ENCODE results near the gene FIGN. TPM values are rescaled to one million over a fixed set of nuclear protein-coding genes. Genes with fewer than 3 reads are reported as not detected.
A peak's percentile ranks its signal among the peaks of the same experiment; 100 is the strongest.

FIGN gene
- total and polyA plus RNA-seq, 2 donors from 2014 or later: 1.1 to 8.0 TPM

DNA sequence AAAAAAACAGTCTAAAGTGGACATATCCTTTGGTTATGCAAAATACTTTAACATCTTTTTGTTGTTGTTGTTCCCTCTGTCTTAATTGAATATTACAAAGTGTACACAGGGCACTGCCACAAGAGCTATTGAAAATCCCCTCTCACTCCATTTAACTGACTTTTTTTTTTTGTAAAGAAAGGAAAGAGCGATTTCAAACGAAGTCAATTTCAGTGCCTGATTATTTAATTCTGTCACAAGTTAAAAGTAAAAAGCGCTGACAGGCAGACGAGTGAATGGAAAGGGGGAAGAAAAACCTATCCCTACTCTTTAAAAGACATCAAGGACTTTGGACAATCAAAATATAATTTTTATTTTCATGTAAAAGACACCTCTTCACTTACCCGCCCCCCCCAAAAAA lies 1.9 kb downstream of the FIGN start:
- Histone ChIP-seq H3K4me1 (ENCODE audit: control insufficient read depth in 2 of 3, insufficient read depth in 2 of 3, low read depth in 1 of 3, low read length in 3 of 3) (peaks cover 0 to 3% (median 0%) of the 10 kb centered on the region in 3 donors), H3K9me3 (ENCODE audit: control insufficient read depth in 2 of 3, insufficient read depth in 1 of 3, low read length in 3 of 3) (no peaks in the 10 kb centered on the region), H3K4me3 (ENCODE audit: low read length in 3 of 3) (peak overlapping the region; percentile 59 to 94 (median 67)), H3K36me3 (ENCODE audit: control insufficient read depth in 2 of 3, insufficient read depth in 3 of 3, low read length in 3 of 3) (no peaks in the 10 kb centered on the region), H3K9ac (ENCODE audit: low read length in 3 of 3) (peak overlapping the region in 1 of 3 donors; percentile 41), H3K27me3 (ENCODE audit: control insufficient read depth, insufficient read depth, low read length) (no peaks in the 10 kb centered on the region), H3K27ac (ENCODE audit: low read depth in 2 of 2, low read length in 2 of 2) (peak overlapping the region; percentile 16 to 62)
- TF ChIP-seq, protein P1, sequence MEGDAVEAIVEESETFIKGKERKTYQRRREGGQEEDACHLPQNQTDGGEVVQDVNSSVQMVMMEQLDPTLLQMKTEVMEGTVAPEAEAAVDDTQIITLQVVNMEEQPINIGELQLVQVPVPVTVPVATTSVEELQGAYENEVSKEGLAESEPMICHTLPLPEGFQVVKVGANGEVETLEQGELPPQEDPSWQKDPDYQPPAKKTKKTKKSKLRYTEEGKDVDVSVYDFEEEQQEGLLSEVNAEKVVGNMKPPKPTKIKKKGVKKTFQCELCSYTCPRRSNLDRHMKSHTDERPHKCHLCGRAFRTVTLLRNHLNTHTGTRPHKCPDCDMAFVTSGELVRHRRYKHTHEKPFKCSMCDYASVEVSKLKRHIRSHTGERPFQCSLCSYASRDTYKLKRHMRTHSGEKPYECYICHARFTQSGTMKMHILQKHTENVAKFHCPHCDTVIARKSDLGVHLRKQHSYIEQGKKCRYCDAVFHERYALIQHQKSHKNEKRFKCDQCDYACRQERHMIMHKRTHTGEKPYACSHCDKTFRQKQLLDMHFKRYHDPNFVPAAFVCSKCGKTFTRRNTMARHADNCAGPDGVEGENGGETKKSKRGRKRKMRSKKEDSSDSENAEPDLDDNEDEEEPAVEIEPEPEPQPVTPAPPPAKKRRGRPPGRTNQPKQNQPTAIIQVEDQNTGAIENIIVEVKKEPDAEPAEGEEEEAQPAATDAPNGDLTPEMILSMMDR (IDR thresholded peaks at IDR 0.05; ENCODE audit: borderline replicate concordance, extremely low read depth, insufficient read depth): no peak
- FAIRE-seq (no peak), DNase-seq (no peak)
- intact Hi-C loops (cut with DNase I): no loop called here

DNA sequence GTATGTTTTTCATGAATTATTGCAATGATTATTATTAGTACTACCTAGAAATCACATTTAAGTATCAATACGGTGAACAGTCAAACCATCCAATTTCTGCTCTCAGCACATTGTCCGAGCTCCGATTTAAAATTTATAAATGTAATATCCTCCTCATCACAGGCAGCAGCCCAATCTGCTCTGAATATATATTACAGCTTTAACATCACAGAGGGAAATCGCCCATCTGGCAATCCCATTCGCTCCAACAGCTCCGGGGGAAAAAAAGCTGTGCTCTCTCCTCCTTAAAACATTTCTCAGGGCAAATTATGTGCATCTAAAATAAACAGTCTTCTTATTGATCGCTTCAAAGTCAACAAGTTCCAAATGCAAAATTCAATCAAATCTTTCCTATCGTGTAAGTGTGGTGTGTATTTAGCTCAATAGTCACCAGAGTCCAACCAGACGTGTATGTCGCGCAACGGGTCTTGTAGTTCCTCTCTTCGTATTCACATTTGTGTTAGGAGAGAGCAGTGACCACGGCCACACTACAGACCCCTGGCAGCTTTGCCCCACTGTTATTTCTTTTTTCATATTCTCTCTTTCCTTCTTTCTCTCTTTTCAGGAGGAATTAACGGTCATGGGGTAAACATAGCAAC lies 2.4 kb downstream of the FIGN start:
- Histone ChIP-seq H3K4me1 (ENCODE audit: control insufficient read depth in 2 of 3, insufficient read depth in 2 of 3, low read depth in 1 of 3, low read length in 3 of 3) (peaks cover 0 to 3% (median 0%) of the 10 kb centered on the region in 3 donors), H3K27ac (ENCODE audit: low read depth in 2 of 2, low read length in 2 of 2) (peak overlapping the region; percentile 16 to 62), H3K9me3 (ENCODE audit: control insufficient read depth in 2 of 3, insufficient read depth in 1 of 3, low read length in 3 of 3) (no peaks in the 10 kb centered on the region), H3K9ac (ENCODE audit: low read length in 3 of 3) (peak overlapping the region in 1 of 3 donors; percentile 41), H3K36me3 (ENCODE audit: control insufficient read depth in 2 of 3, insufficient read depth in 3 of 3, low read length in 3 of 3) (no peaks in the 10 kb centered on the region), H3K27me3 (ENCODE audit: control insufficient read depth, insufficient read depth, low read length) (no peaks in the 10 kb centered on the region), H3K4me3 (ENCODE audit: low read length in 3 of 3) (peak overlapping the region; percentile 59 to 94 (median 67))
- TF ChIP-seq, protein P1 (IDR thresholded peaks at IDR 0.05; ENCODE audit: borderline replicate concordance, extremely low read depth, insufficient read depth): no peak
- DNase-seq: peak in 3 of 5 donors; percentile 27 to 46 (median 43)
- intact Hi-C loops (cut with DNase I): no loop called here
- no peak for FAIRE-seq

DNA sequence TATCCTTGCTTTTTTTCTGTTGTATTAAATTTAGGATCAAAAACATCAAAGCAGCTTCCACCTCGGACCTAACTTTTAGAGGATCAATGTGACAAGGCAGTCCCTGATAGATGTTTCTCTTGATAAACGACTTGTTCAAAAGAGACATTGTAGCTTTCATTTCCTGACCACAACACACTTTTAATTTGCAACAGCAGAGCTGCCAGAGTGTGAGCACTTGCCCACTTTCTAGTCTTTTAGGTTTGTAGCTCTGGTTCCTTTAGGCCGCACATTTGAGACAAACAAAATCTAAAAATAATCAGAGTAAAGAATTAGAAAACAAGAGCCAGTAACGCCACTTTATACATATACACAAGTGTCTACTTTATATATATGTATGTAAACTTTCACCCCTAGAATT lies 3.1 kb downstream of the FIGN start:
- DNase-seq: no peak
- Histone ChIP-seq H3K4me1 (ENCODE audit: control insufficient read depth in 2 of 3, insufficient read depth in 2 of 3, low read depth in 1 of 3, low read length in 3 of 3) (peaks cover 0 to 3% (median 0%) of the 10 kb centered on the region in 3 donors), H3K27ac (ENCODE audit: low read depth in 2 of 2, low read length in 2 of 2) (peak overlapping the region; percentile 7 to 62), H3K36me3 (ENCODE audit: control insufficient read depth in 2 of 3, insufficient read depth in 3 of 3, low read length in 3 of 3) (no peaks in the 10 kb centered on the region), H3K27me3 (ENCODE audit: control insufficient read depth, insufficient read depth, low read length) (no peaks in the 10 kb centered on the region), H3K4me3 (ENCODE audit: low read length in 3 of 3) (peak overlapping the region in 1 of 3 donors; percentile 67), H3K9me3 (ENCODE audit: control insufficient read depth in 2 of 3, insufficient read depth in 1 of 3, low read length in 3 of 3) (no peaks in the 10 kb centered on the region), H3K9ac (ENCODE audit: low read length in 3 of 3) (no peak overlapping the region)
- intact Hi-C loops (cut with DNase I): no loop called here
- FAIRE-seq: no peak
- TF ChIP-seq, protein P1 (IDR thresholded peaks at IDR 0.05; ENCODE audit: borderline replicate concordance, extremely low read depth, insufficient read depth): no peak

Data from kidney (tissue), 14 donors.